ENCODE results near the gene LKAAEAR1. TPM values are rescaled to one million over a fixed set of nuclear protein-coding genes. Genes with fewer than 3 reads are reported as not detected.

Gene LKAAEAR1
- total and polyA plus RNA-seq, 12 donors = 0.12 TPM; not detected in 11

- TF ChIP-seq CTCF (IDR thresholded peaks at IDR 0.05) = peak in 1 of 9 donors; percentile 9
- ATAC-seq (peak; percentile 40 to 63 (median 54)), DNase-seq (peak; percentile 81 to 87)
- H3K36me3 ChIP-seq = no peaks in the 10 kb centered on the region
- 43 to 47% methylated on average over 22 of the region's 22 CpGs for WGBS, 2 donors
- H3K4me1 ChIP-seq = peaks cover 2 to 67% (median 44%) of the 10 kb centered on the region in 9 donors
- peak overlapping the region; percentile 80 to 98 (median 90) for H3K27ac ChIP-seq
- peaks cover 0 to 57% (median 18%) of the 10 kb centered on the region in 7 donors for H3K27me3 ChIP-seq
- no peaks in the 10 kb centered on the region for H3K9me3 ChIP-seq
- intact Hi-C loops (cut with DNase I) = loop anchor here in 4 of 10 donors (2.0 to 10.0 kb wide), 4 partner anchors 15 to 421 kb away; partner anchors contain the start of gene PRPF6 (in 1 of the 4)
- peak overlapping the region in 9 of 10 donors; percentile 16 to 47 (median 39) for H3K4me3 ChIP-seq
These were observed 28.1 kb downstream of the LKAAEAR1 start for GRCh38 chr20:64055893-64056638.

- H3K27ac ChIP-seq = peak overlapping the region; percentile 80 to 98 (median 90)
- intact Hi-C loops (cut with DNase I) = loop anchor here in 2 of 10 donors (5.0 to 10.0 kb wide), 2 partner anchors 73 to 421 kb away; partner anchors contain the start of gene PRPF6 (in 1 of the 2)
- peak overlapping the region in 6 of 10 donors; percentile 4 to 47 (median 33) for H3K4me3 ChIP-seq
- H3K36me3 ChIP-seq = no peaks in the 10 kb centered on the region
- ATAC-seq (no peak), DNase-seq (no peak)
- TF ChIP-seq CTCF (IDR thresholded peaks at IDR 0.05) = no peak
- H3K9me3 ChIP-seq = no peaks in the 10 kb centered on the region
- peaks cover 0 to 63% (median 23%) of the 10 kb centered on the region in 7 donors for H3K27me3 ChIP-seq
- peaks cover 2 to 73% (median 44%) of the 10 kb centered on the region in 9 donors for H3K4me1 ChIP-seq
- 56 to 63% methylated on average over 9 of the region's 9 CpGs for WGBS, 2 donors
These were observed 28.8 kb downstream of the LKAAEAR1 start for GRCh38 chr20:64055396-64055892.

- TF ChIP-seq CTCF (IDR thresholded peaks at IDR 0.05) = peak in 2 of 9 donors; percentile 19 to 22
- DNase-seq (peak; percentile 80 to 90), ATAC-seq (peak; percentile 29 to 55 (median 40))
- H3K27me3 ChIP-seq = peaks cover 0 to 73% (median 33%) of the 10 kb centered on the region in 7 donors
- peaks cover 6 to 82% (median 52%) of the 10 kb centered on the region in 9 donors for H3K4me1 ChIP-seq
- no peaks in the 10 kb centered on the region for H3K36me3 ChIP-seq
- H3K27ac ChIP-seq = peak overlapping the region; percentile 80 to 98 (median 92)
- H3K9me3 ChIP-seq = no peaks in the 10 kb centered on the region
- WGBS, 2 donors = 31 to 36% methylated on average over 15 to 17 of the region's 17 CpGs
- intact Hi-C loops (cut with DNase I) = loop anchor here in 2 of 10 donors (5.0 to 10.0 kb wide), 2 partner anchors 367 to 419 kb away; no protein-coding TSS in a partner anchor
- H3K4me3 ChIP-seq = peak overlapping the region in 7 of 10 donors; percentile 7 to 75 (median 34)
These were observed 30.1 kb downstream of the LKAAEAR1 start for GRCh38 chr20:64053841-64054661.

Data from heart right ventricle (tissue), 16 donors.